ENCODE measurements around the gene HIBCH. TPM values are rescaled to one million over a fixed set of nuclear protein-coding genes. Genes with fewer than 3 reads are reported as not detected.
A peak's percentile ranks its signal among the peaks of the same experiment; 100 is the strongest.

The HIBCH gene
- total RNA-seq, 1 donor from 2014 or later, result 24.5 TPM

DNA sequence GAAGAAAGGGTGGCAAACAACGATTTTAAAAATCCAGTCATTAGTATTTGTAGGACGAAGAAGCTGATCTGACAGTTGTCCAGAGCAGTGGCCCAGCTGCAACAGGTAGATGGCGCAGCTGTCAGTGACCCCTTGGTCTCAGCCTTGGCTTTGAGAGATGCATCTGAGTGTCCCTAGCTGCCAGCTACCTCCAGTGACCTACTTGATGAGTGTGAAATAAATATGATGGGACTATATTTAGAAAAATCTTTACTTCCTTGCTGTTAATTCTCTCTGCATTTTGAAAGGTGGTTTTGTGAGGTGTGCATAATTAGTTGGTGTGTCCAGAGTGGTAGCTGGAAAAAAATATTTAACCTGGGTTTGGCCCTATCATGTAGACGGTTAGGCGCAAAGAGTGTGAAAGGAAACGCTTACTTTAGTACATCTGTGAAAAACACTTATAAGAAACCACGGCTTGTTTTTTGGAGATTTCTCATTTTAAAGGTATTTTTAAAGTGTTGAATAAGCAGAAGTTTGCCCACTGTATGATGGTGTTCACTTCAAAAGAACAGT lies 24.7 kb upstream of the HIBCH start:
- no peaks in the 10 kb centered on the region for H3K9me3 ChIP-seq (replicated peaks)
- H3K4me3 ChIP-seq, result peak overlapping the region; percentile 76
- H3K27ac ChIP-seq (replicated peaks), result peak overlapping the region; percentile 95
- no peaks in the 10 kb centered on the region for H3K27me3 ChIP-seq (ENCODE audit: low read depth)
- peak; percentile 47 for DNase-seq
- H3K36me3 ChIP-seq, result no peaks in the 10 kb centered on the region
- intact Hi-C loops (cut with micrococcal nuclease), result no loop called here
- TF ChIP-seq, protein P1, sequence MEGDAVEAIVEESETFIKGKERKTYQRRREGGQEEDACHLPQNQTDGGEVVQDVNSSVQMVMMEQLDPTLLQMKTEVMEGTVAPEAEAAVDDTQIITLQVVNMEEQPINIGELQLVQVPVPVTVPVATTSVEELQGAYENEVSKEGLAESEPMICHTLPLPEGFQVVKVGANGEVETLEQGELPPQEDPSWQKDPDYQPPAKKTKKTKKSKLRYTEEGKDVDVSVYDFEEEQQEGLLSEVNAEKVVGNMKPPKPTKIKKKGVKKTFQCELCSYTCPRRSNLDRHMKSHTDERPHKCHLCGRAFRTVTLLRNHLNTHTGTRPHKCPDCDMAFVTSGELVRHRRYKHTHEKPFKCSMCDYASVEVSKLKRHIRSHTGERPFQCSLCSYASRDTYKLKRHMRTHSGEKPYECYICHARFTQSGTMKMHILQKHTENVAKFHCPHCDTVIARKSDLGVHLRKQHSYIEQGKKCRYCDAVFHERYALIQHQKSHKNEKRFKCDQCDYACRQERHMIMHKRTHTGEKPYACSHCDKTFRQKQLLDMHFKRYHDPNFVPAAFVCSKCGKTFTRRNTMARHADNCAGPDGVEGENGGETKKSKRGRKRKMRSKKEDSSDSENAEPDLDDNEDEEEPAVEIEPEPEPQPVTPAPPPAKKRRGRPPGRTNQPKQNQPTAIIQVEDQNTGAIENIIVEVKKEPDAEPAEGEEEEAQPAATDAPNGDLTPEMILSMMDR (IDR thresholded peaks at IDR 0.05; ENCODE audit: borderline replicate concordance), result peak; percentile 57
- H3K4me1 ChIP-seq, result peaks cover 34% of the 10 kb centered on the region

- TF ChIP-seq, protein P1 (IDR thresholded peaks at IDR 0.05; ENCODE audit: borderline replicate concordance), result no peak
- Histone ChIP-seq H3K27me3 (ENCODE audit: low read depth) (no peaks in the 10 kb centered on the region), H3K27ac (replicated peaks) (peak within 1 kb of the TSS; percentile 95), H3K4me1 (peaks cover 34% of the 10 kb centered on the region), H3K9me3 (replicated peaks) (no peaks in the 10 kb centered on the region), H3K36me3 (no peaks in the 10 kb centered on the region), H3K4me3 (peak within 1 kb of the TSS; percentile 76)
- DNase-seq, result peak; percentile 80
- intact Hi-C loops (cut with micrococcal nuclease), result no loop called here
Measured at GRCh38 chr2:190343536-190344275, 24.1 kb upstream of the HIBCH start, which contains the start of gene INPP1. Gene INPP1 (plus strand): TSS chr2:190343589. CDS start chr2:190360103, 16,514 bp downstream.

- Histone ChIP-seq H3K4me1 (peaks cover 34% of the 10 kb centered on the region), H3K9me3 (replicated peaks) (no peaks in the 10 kb centered on the region), H3K4me3 (peak overlapping the region; percentile 76), H3K27me3 (ENCODE audit: low read depth) (no peaks in the 10 kb centered on the region), H3K27ac (replicated peaks) (peak overlapping the region; percentile 95), H3K36me3 (no peaks in the 10 kb centered on the region)
- no peak for DNase-seq
- TF ChIP-seq, protein P1 (IDR thresholded peaks at IDR 0.05; ENCODE audit: borderline replicate concordance), result no peak
- intact Hi-C loops (cut with micrococcal nuclease), result no loop called here
Measured at GRCh38 chr2:190343089-190343535, 23.5 kb upstream of the HIBCH start.

- Histone ChIP-seq H3K4me1 (peaks cover 34% of the 10 kb centered on the region), H3K27ac (replicated peaks) (peak overlapping the region; percentile 95), H3K27me3 (ENCODE audit: low read depth) (no peaks in the 10 kb centered on the region), H3K4me3 (peak overlapping the region; percentile 76), H3K36me3 (no peaks in the 10 kb centered on the region), H3K9me3 (replicated peaks) (no peaks in the 10 kb centered on the region)
- intact Hi-C loops (cut with micrococcal nuclease), result no loop called here
- no peak for DNase-seq
- TF ChIP-seq, protein P1 (IDR thresholded peaks at IDR 0.05; ENCODE audit: borderline replicate concordance), result no peak
Measured at GRCh38 chr2:190342611-190343010, 23.0 kb upstream of the HIBCH start.

DNA sequence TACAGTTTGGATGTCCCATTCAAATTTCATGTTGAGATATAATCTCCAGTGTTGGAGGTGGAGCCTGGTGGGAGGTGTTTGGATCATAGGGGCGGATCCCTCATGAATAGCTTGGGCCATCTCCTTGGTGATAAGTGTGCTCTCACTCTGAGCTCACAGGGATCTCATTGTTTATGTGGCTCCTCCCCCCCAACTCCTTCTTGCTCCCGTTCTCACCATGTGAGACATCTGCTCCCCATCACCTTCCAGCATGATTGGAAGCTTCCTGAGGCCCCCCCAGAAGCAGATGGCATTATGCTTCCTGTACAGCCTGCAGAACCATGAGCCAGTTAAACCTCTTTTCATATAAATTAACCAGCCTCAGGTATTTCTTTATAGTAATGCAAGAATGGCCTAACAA lies 20.7 kb upstream of the HIBCH start:
- no peak overlapping the region for H3K4me3 ChIP-seq
- H3K27me3 ChIP-seq (ENCODE audit: low read depth), result no peaks in the 10 kb centered on the region
- intact Hi-C loops (cut with micrococcal nuclease), result no loop called here
- no peaks in the 10 kb centered on the region for H3K36me3 ChIP-seq
- no peak for DNase-seq
- peaks cover 27% of the 10 kb centered on the region for H3K4me1 ChIP-seq
- H3K27ac ChIP-seq (replicated peaks), result no peak overlapping the region
- H3K9me3 ChIP-seq (replicated peaks), result no peaks in the 10 kb centered on the region
- TF ChIP-seq, protein P1 (IDR thresholded peaks at IDR 0.05; ENCODE audit: borderline replicate concordance), result no peak
